ELR (cell line): ENCODE data around the gene TM6SF1.

ENCODE experiments used
- DNase-seq: peaks from one replicate; pipeline ENCODE4 v3.0.0-alpha.2; 2015; ENCODE audit warnings: low read depth

The TM6SF1 gene

GRCh38 chr15:83174891-83175290, 67.4 kb downstream of the TM6SF1 start:
- no peak for DNase-seq

- no peak for DNase-seq
Measured at GRCh38 chr15:83178390-83178789, 70.9 kb downstream of the TM6SF1 start.

GRCh38 chr15:83178869-83179325, 71.5 kb downstream of the TM6SF1 start:
- DNase-seq, result no peak

- DNase-seq, result no peak
Measured at GRCh38 chr15:83185561-83185960, 78.1 kb downstream of the TM6SF1 start.
